ENCODE measurements around the gene RBP3.

RBP3 gene

DNA sequence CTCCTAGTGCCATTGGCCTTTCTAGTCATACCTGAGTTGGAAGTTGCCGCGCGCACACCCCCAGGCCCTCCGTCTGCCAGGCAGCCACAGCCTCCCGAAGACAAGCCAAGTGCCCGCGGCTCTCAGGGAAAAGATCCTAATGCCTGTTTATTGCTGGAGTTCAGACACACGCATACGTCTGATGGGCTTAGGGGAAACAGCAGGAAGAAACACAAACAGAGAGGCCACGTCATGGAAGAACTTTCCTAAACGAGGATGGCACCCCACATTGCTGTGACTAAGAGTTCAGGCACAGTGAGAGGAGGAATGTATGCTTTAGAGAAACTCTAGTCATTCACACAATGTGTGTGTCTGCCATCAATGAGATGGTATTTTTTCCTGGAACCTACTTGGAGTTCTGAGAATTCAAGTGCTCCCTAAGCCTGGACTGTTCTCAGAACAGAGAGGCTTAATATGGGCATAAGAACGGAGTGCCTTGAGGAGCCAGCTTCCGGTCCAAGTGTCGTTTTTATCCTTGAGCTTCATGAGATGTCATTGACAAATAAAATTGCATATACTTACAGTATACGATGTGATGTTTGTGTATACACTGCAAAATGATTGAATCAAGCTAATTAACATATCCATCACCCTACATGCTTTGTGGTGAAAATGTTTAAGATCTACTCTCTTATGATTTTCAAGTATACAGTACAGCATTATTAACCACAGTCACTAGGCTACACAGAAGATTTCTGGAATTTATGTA lies 11.6 kb upstream of the RBP3 start:
- no peak for TF ChIP-seq ZNF274 (IDR thresholded peaks at IDR 0.05; ENCODE audit: low read depth, low read length)
- H3K4me3 ChIP-seq (ENCODE audit: low read length): no peak overlapping the region

DNA sequence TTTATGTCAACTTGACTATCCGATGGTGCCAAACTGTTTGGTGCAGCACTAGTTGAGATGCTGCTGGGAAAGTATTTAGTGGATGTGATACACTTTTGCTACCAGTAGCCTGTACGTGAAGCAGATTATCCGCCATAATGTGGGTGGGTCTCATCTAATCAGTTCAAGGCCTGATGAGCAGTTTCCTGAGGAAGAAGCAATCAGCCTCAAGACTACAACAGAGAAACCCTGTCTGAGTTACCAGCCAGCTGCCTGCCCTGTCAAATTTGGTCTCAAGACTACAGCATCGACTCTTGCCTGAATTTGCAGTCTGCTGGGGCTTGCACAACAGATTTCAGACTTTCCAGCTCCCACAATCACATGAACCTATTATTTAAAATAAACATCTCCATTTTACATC lies 10.9 kb upstream of the RBP3 start:
- TF ChIP-seq ZNF274 (IDR thresholded peaks at IDR 0.05; ENCODE audit: low read depth, low read length): no peak
- no peak overlapping the region for H3K4me3 ChIP-seq (ENCODE audit: low read length)

DNA sequence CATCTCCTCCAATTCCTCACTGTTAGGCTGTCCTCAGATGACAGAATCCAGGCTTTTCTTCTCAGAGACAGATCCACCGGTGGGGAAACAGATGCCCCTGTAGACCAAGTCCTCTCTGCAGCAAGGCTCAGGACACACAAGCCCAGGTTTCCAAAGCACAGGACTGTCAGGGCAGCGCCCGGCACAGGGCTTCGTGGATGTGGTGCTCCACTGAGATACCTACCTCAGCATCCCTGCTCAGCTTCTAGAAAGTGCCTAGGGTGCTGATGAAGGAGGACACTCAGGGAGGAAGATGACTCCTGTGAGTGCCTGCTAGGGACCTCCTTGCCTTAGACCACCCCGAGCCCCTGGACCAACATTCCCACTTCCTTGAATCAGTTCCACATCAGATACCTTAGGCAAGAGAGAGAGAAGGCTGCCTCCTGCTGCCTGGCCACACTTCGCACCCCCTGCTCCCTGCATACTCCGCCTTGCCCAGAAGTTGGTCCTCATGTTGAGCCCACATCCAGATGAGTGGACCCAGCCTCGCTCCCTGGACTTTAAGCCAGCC lies 8.9 kb upstream of the RBP3 start:
- no peak for TF ChIP-seq ZNF274 (IDR thresholded peaks at IDR 0.05; ENCODE audit: low read depth, low read length)
- H3K4me3 ChIP-seq (ENCODE audit: low read length): no peak overlapping the region

- no peak for TF ChIP-seq ZNF274 (IDR thresholded peaks at IDR 0.05; ENCODE audit: low read depth, low read length)
- H3K4me3 ChIP-seq (ENCODE audit: low read length): no peak overlapping the region
These were observed 8.2 kb upstream of the RBP3 start for GRCh38 chr10:47339759-47340607.

DNA sequence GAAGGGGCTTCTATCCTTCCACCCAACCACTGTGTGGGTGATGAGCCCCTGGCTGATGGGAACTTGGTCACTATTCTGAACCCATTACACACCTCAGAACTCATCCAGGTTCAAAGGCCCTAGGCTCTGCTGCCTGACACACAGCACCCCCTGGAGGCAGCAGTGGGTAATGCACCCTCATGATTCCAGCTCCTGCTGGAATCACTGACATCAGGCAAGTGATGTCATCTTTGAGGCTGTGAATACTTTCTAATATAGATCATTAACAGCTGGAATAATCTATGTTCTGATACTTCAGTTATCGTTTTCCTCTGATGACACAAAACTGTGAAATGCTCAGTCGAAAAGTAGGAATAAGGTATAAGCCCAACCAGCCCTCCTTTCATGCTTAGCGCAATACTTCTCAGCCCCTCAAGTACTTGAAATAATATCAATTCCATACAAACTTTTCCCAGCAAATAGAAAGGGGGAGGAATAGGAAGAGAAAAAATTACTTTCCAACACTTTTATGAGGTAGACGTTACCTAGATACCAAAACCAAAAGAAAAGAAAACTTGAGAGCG lies 7.5 kb upstream of the RBP3 start:
- no peak for TF ChIP-seq ZNF274 (IDR thresholded peaks at IDR 0.05; ENCODE audit: low read depth, low read length)

GRCh38 chr10:47344996-47345870 lies 2.9 kb upstream of the RBP3 start:
- no peak overlapping the region for H3K4me3 ChIP-seq (ENCODE audit: low read length)
- TF ChIP-seq ZNF274 (IDR thresholded peaks at IDR 0.05; ENCODE audit: low read depth, low read length): no peak

More for the DNA sequence above, 7.5 kb upstream of the RBP3 start:
- no peak overlapping the region for H3K4me3 ChIP-seq (ENCODE audit: low read length)

- no peak for TF ChIP-seq ZNF274 (IDR thresholded peaks at IDR 0.05; ENCODE audit: low read depth, low read length)
These were observed 1.4 kb upstream of the RBP3 start for GRCh38 chr10:47346581-47347302.

GRCh38 chr10:47347303-47347675 lies 874 bp upstream of the RBP3 start:
- H3K4me3 ChIP-seq (ENCODE audit: low read length): no peak overlapping the region
- no peak for TF ChIP-seq ZNF274 (IDR thresholded peaks at IDR 0.05; ENCODE audit: low read depth, low read length)

More at GRCh38 chr10:47346581-47347302, 1.4 kb upstream of the RBP3 start:
- H3K4me3 ChIP-seq (ENCODE audit: low read length): no peak overlapping the region

GRCh38 chr10:47348661-47349470 lies 703 bp downstream of the RBP3 start:
- TF ChIP-seq ZNF274 (IDR thresholded peaks at IDR 0.05; ENCODE audit: low read depth, low read length): no peak
- no peak overlapping the region for H3K4me3 ChIP-seq (ENCODE audit: low read length)

- no peak for TF ChIP-seq ZNF274 (IDR thresholded peaks at IDR 0.05; ENCODE audit: low read depth, low read length)
- H3K4me3 ChIP-seq (ENCODE audit: low read length): no peak overlapping the region
These were observed 1.4 kb downstream of the RBP3 start for GRCh38 chr10:47349516-47349915.

DNA sequence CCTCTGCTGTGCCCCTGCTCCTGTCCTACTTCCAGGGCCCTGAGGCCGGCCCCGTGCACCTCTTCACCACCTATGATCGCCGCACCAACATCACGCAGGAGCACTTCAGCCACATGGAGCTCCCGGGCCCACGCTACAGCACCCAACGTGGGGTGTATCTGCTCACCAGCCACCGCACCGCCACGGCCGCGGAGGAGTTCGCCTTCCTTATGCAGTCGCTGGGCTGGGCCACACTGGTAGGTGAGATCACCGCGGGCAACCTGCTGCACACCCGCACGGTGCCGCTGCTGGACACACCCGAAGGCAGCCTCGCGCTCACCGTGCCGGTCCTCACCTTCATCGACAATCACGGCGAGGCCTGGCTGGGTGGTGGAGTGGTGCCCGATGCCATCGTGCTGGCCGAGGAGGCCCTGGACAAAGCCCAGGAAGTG lies 1.8 kb downstream of the RBP3 start:
- no peak for TF ChIP-seq ZNF274 (IDR thresholded peaks at IDR 0.05; ENCODE audit: low read depth, low read length)
- H3K4me3 ChIP-seq (ENCODE audit: low read length): no peak overlapping the region

All from GM08714 (cell line).